Heart left ventricle (tissue), 16 donors: Measurements from ENCODE around the gene IQUB. TPM values are rescaled to one million over a fixed set of nuclear protein-coding genes. Genes with fewer than 3 reads are reported as not detected.

Source experiments
- ATAC-seq, 4 donors: fragments of 200-7000 bp; cut with Tn5 transposase; one replicate each; pipeline ENCODE4 v1.9.1; 2020 to 2022; ENCODE audit warnings: moderate library complexity in 4 of 4, mild to moderate bottlenecking in 3 of 4, moderate number of reproducible peaks in 1 of 4
- DNase-seq, 5 donors: peaks; one replicate each; pipeline ENCODE4 v3.0.0-alpha.2; 2020
- H3K27ac ChIP-seq, 12 donors: fragments of 200-600 bp; sonication (generic) in 4 of 12; one replicate each; pipeline versions ENCODE4 v1.5.0 to v1.8.0; 2016 to 2022; ENCODE audit warnings: mild to moderate bottlenecking in 2 of 12
- H3K27me3 ChIP-seq, 9 donors: fragments of 200-600 bp; sonication (generic) in 2 of 9; one replicate each; pipeline versions ENCODE4 v1.5.1 to v1.8.0; 2016 to 2022; ENCODE audit warnings: mild to moderate bottlenecking in 3 of 9
- H3K36me3 ChIP-seq, 9 donors: fragments of 200-600 bp; sonication (generic) in 2 of 9; one replicate each; pipeline versions ENCODE4 v1.5.0 to v1.8.0; 2018 to 2022; ENCODE audit warnings: mild to moderate bottlenecking in 2 of 9
- H3K4me1 ChIP-seq, 12 donors: fragments of 200-600 bp; sonication (generic) in 4 of 12; one replicate each; pipeline versions ENCODE4 v1.5.0 to v1.8.0; 2016 to 2022; ENCODE audit warnings: mild to moderate bottlenecking in 3 of 12
- H3K4me3 ChIP-seq, 12 donors: fragments of 200-600 bp; sonication (generic) in 4 of 12; one replicate each; pipeline versions ENCODE4 v1.5.0 to v1.8.0; 2017 to 2022; ENCODE audit warnings: mild to moderate bottlenecking in 9 of 12, moderate library complexity in 4 of 12
- H3K9me3 ChIP-seq, 12 donors: fragments of 200-600 bp; sonication (generic) in 4 of 12; one replicate each; pipeline versions ENCODE4 v1.5.0 to v1.8.0; 2016 to 2022; ENCODE audit warnings: mild to moderate bottlenecking in 1 of 12
- CTCF ChIP-seq, 12 donors: fragments of 200-600 bp; sonication (generic) in 4 of 12; IDR thresholded peaks; one replicate each; pipeline versions ENCODE4 v1.5.0 to v1.8.0; 2018 to 2022; ENCODE audit warnings: antibody characterized with exemption in 12 of 12, mild to moderate bottlenecking in 5 of 12
- POLR2A ChIP-seq, 2 donors: fragments of 450-650 bp; IDR thresholded peaks; one replicate each; pipeline ENCODE4 v1.6.1; 2017; ENCODE audit warnings: antibody characterized with exemption in 2 of 2, mild to moderate bottlenecking in 2 of 2, moderate library complexity in 2 of 2
- WGBS, 4 donors: extraction: QIAGEN DNeasy Blood & Tissue Kit in 2 of 4; methylation state at CpG; one replicate each; pipeline versions ENCODE4 v1.1.5 to v1.1.7; 2013 to 2018; 5-methylcytosine and 5-hydroxymethylcytosine counted together
- intact Hi-C, 10 donors: fragments of 100-400 bp; cut with DNase I; formaldehyde crosslinking; loops; one replicate each; pipeline versions ENCODE4 v1.11.1 to v1.14.2; 2022
- polyA plus RNA-seq, 2 donors: library from polyadenylated mRNA; stranded (reverse); fragments of 200-250 nt; gene quantifications; one replicate each; pipeline ENCODE4 v1.2.3, GENCODE V29; 2013
- total RNA-seq, 9 donors: library from RNA; depleted of rRNA in 2 of 9; stranded (reverse); fragments of >200 nt in 2 of 9; fragmentation: NEBNext Ultra II Directional in 3 of 9; extraction: Animal tissue kit (Norgen Biotek cat#: 25700) in 3 of 9; gene quantifications; one replicate each; pipeline versions ENCODE4 v1.1.0 to v1.2.4, GENCODE V29; 2016 to 2023
- donor health status: ischemic (EF 13 %, LVEDD 7.1; RV severe dilation, severe dysfunction).
- donor health status: healthy with polysubstance abuse.
- donor health status: DM: no; HTN: yes; CAD: no.
- donor health status: DM: no; HTN: no; CAD: no.
- donor health status: ischemic (EF 25% LVEDD 6.9; RV normal size, moderate dysfunction).
- donor health status: ischemic (EF 25% LVEDD 5.7; RV mildly dilated, moderate dysfunction).
- donor health status: healthy.
- donor health status: DM: yes; HTN: yes; CAD: no.
- donor health status: ischemic (EF 35%, LVEDD 5.7; RV mildly dilated, moderate dysfunction).
- donor health status: nonischemic (EF 11% LVEDD 7.7; RV severe dilation, severe dysfunction).
- donor health status: DM: yes; HTN: yes; CAD: no.
- donor health status: PGD.
- donor health status: ischemic (EF 29% LVEDD 5.4; RV normal size, mild dysfunction).
- donor health status: nonischemic (EF 23%, LVEDD 6.1; RV moderate dilation, normal function).

IQUB gene
- total and polyA plus RNA-seq, 11 donors, result 0.19 to 1.3 (median 0.55) TPM; not detected in 1

- Histone ChIP-seq H3K9me3 (peaks cover 0 to 10% (median 0%) of the 10 kb centered on the region in 12 donors), H3K27me3 (no peaks in the 10 kb centered on the region), H3K4me1 (no peaks in the 10 kb centered on the region), H3K4me3 (no peak overlapping the region), H3K36me3 (no peaks in the 10 kb centered on the region), H3K27ac (no peak overlapping the region)
- 78 to 85% (median 79%) methylated on average over 1 of the region's 1 CpG for WGBS, 4 donors
- intact Hi-C loops, result no loop called here
- TF ChIP-seq POLR2A (IDR thresholded peaks at IDR 0.05), result no peak
- no peak for TF ChIP-seq CTCF (IDR thresholded peaks at IDR 0.05)
- DNase-seq, result no peak
- ATAC-seq, result no peak
Measured at GRCh38 chr7:123455965-123456470, 78.4 kb downstream of the IQUB start.

- Histone ChIP-seq H3K9me3 (peaks cover 0 to 9% (median 0%) of the 10 kb centered on the region in 12 donors), H3K4me3 (no peak overlapping the region), H3K27ac (no peak overlapping the region), H3K4me1 (no peaks in the 10 kb centered on the region), H3K36me3 (no peaks in the 10 kb centered on the region), H3K27me3 (no peaks in the 10 kb centered on the region)
- intact Hi-C loops, result no loop called here
- TF ChIP-seq CTCF (IDR thresholded peaks at IDR 0.05) (no peak), POLR2A (IDR thresholded peaks at IDR 0.05) (no peak)
- DNase-seq, result no peak
- ATAC-seq, result no peak
- 16 to 33% (median 25%) methylated on average over 2 of the region's 2 CpGs for WGBS, 4 donors
Measured at GRCh38 chr7:123440101-123440548, 94.3 kb downstream of the IQUB start.

DNA sequence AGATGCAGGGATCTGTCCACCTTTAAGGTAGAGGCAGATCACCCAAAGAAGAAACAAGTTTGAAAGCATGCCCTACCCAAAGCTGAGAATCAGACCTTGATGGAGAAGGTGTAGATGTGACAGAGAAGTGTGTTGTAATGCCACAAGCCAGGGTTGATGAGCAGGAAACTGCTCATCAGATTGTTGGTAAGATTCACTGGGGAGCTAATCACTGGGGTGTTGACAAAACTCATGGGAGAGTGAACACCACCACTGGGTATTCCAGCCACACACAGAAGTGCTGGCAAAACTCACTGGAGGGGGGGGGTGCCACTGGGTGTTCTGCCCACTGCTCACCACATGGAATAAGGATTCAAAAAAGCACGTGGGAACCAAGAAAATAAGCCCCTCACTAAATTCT, 95.2 kb downstream of the IQUB start:
- H3K4me1 ChIP-seq, result no peaks in the 10 kb centered on the region
- TF ChIP-seq CTCF (IDR thresholded peaks at IDR 0.05), result no peak
- TF ChIP-seq POLR2A (IDR thresholded peaks at IDR 0.05), result no peak
- no peaks in the 10 kb centered on the region for H3K27me3 ChIP-seq
- no peak for ATAC-seq
- intact Hi-C loops, result no loop called here
- 38 to 70% (median 53%) methylated on average over 1 of the region's 1 CpG for WGBS, 4 donors
- H3K27ac ChIP-seq, result no peak overlapping the region
- H3K9me3 ChIP-seq, result peaks cover 0 to 1% (median 0%) of the 10 kb centered on the region in 12 donors
- H3K4me3 ChIP-seq, result no peak overlapping the region
- no peak for DNase-seq
- no peaks in the 10 kb centered on the region for H3K36me3 ChIP-seq

- Histone ChIP-seq H3K4me3 (no peak overlapping the region), H3K9me3 (no peaks in the 10 kb centered on the region), H3K4me1 (no peaks in the 10 kb centered on the region), H3K27me3 (no peaks in the 10 kb centered on the region), H3K36me3 (no peaks in the 10 kb centered on the region), H3K27ac (no peak overlapping the region)
- TF ChIP-seq POLR2A (IDR thresholded peaks at IDR 0.05) (no peak), CTCF (IDR thresholded peaks at IDR 0.05) (no peak)
- intact Hi-C loops, result no loop called here
- ATAC-seq, result no peak
- 76 to 83% (median 81%) methylated on average over 2 of the region's 2 CpGs for WGBS, 4 donors
- DNase-seq, result no peak
Measured at GRCh38 chr7:123437447-123437995, 96.9 kb downstream of the IQUB start.
